A549 treated with GW870086 at 1 μM for 4 hours (cell line): ENCODE results near the gene KRT75. TPM values are rescaled to one million over a fixed set of nuclear protein-coding genes. Genes with fewer than 3 reads are reported as not detected.

ENCODE experiments used
- total RNA-seq: library from RNA; stranded (reverse); fragments of 200-300 nt; extraction: Qiagen RNA extraction; gene quantifications from 5 replicates; pipeline ENCODE4 v1.2.3, GENCODE V29; 2022; ENCODE audit warnings: low read depth

The KRT75 gene
- 0.08 to 0.26 TPM (median 0.10 TPM) in 5 replicates for total RNA-seq

DNA sequence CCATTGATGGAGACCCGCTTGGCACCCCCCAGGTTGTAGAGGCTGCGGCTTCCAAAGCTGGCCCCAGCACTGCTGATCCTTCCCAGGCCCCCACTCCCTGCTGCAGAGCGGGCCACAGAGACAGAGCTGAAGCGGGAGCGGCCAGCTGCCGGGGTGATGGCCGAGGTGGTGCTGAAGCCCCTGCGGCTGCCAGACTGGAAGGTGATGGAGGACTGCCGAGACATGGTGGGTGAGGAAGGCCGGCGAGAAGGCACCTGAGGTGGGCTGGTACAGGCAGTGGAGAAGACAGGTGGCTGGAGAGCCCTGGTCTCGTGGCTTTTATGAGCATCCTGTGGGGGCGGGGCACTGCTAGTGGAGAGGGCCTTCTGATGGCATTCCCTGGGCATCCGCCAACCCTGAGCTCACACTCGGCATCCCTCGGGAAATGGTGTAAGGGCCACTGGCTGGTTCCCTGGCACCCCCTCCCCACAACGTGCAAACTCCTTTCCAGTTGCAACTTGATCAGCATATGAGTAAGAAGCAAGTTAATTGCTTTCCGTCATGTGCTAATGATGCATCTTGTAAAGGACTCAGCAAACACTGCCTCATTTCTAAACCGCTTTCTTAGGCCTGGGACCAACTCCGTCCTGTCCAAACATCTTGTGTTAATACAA lies at the start of gene KRT75:
KRT75 (minus strand) TSS at position 291 of the 653 bp plus-strand sequence; CDS start at position 224, 67 bp downstream.

DNA sequence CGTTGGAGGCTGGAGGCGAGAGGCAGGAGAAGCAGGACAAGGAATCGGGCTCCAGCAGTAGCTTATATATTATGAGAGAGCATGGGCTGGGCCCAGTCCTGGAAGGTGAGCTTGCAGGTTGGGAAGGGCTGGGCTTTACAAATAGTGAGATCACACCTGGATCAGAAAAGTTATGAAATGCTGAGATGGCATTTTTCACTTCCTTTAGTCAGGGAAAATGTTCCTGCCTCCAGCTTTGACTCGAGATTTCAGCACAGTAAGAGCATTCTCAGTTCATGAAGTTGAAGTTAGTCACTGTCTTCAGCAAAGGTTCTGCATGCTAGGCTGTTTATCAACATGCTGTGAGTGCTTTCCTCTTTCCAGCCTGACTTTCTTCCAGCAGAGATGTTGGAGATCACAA lies 39.6 kb upstream of the KRT75 start, which contains the start of gene KRT6C:
KRT6C (minus strand) TSS at position 38 of the 400 bp plus-strand sequence. CDS start 68 bp downstream, outside the sequence.

DNA sequence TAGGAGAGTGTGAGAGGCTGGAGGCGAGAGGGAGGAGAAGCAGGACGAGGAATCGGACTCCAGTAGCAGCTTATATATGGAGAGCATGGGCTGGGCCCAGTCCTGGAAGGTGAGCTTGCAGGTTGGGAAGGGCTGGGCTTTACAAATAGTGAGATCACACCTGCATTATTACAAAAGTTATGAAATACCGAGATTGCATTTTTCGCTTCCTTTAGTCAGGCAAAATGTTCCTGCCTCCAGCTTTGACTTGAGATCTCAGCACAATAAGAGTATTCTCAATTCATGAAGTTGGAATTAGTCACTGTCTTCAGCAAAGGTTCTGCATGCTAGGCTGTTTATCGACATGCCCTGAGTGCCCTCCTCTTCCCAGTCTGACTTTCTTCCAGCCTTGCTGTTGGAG lies 17.9 kb upstream of the KRT75 start, which contains the start of gene KRT6B:
KRT6B (minus strand) TSS at position 46 of the 400 bp plus-strand sequence. CDS start 68 bp downstream, outside the sequence.

DNA sequence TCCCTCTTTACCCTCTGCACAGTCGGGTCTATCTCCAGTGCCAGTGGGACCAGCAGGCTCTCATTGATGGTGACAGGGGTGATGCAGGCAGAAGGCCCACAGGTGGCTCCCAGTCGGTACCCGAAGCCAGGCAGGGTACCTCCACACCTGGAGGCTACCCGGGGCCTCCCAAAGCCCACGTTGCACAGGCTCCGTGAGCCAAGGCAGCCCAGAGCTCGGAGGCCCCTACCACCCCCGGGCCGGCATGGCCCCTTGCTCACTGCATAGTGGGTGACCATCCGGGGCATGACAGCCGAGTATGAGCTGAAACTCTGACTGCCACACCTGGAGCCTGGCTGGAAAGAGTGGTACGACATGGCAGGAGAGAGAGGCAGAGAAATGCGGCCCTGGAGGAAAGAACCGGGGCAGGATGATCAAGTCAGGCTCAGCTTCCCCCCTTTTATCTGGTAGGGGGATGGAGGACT lies 28.2 kb downstream of the KRT75 start, which contains the start of gene KRT82:
KRT82 (minus strand) TSS at position 414 of the 464 bp plus-strand sequence; CDS start at position 356, 58 bp downstream.

DNA sequence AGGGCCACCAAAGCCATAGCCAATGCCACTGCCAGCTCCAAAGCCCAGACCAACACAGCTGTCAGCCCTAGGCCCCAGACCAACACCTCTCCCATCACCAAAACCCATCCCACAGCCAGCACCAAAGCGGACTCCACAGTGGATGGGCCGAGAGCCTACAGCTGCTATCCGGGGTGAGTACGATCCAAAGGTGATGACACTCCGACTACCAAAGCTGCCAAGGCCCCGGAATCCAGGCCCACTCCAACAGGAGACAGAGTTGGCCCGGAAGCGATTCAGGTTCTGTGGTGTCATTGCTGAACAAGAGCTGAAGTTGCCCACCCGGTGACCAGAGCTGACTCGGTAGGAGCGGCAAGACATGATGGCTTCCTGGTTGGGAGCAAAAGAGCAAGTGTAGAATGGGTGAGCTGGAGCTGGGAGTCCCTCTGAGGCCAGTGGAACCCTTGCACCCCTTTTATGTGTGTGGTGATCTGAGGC lies 48.9 kb downstream of the KRT75 start, which contains the start of gene KRT84:
KRT84 (minus strand) TSS at position 427 of the 477 bp plus-strand sequence; CDS start at position 360, 67 bp downstream.

Other genes with a start within 250 kb of the KRT75 start
- 30.3 to 43.4 TPM (median 36.8 TPM) in 5 replicates for gene KRT80, start 242.4 kb downstream of the KRT75 start, total RNA-seq
- gene KRT7, start 201.1 kb downstream of the KRT75 start, total RNA-seq: 4,163 to 5,096 TPM (median 4,633 TPM) in 5 replicates
- 31.3 to 49.7 TPM (median 45.6 TPM) in 5 replicates for gene KRT86, start 159.7 kb downstream of the KRT75 start, total RNA-seq
- gene KRT81, start 142.8 kb downstream of the KRT75 start, total RNA-seq: 3,338 to 4,063 TPM (median 3,935 TPM) in 5 replicates
- 2.9 to 7.2 TPM (median 6.3 TPM) in 5 replicates for gene KRT83, start 113.0 kb downstream of the KRT75 start, total RNA-seq
- not detected in 5 replicates for gene KRT85, start 66.9 kb downstream of the KRT75 start, total RNA-seq
- not detected in 5 replicates for gene KRT84, start 48.7 kb downstream of the KRT75 start, total RNA-seq
- not detected in 5 replicates for gene KRT82, start 28.0 kb downstream of the KRT75 start, total RNA-seq
- 0.06 to 0.09 TPM in 2 of 5 replicates, not detected in the others for gene KRT6B, start 17.8 kb upstream of the KRT75 start, total RNA-seq
- gene KRT6C, start 39.4 kb upstream of the KRT75 start, total RNA-seq: not detected in 5 replicates
- gene KRT6A, start 58.9 kb upstream of the KRT75 start, total RNA-seq: 5.6 to 6.8 TPM (median 6.6 TPM) in 5 replicates
- gene KRT5, start 86.0 kb upstream of the KRT75 start, total RNA-seq: 0.24 to 0.66 TPM (median 0.49 TPM) in 5 replicates
- not detected in 5 replicates for gene KRT71, start 118.8 kb upstream of the KRT75 start, total RNA-seq
- gene KRT74, start 139.5 kb upstream of the KRT75 start, total RNA-seq: not detected in 5 replicates
- not detected in 5 replicates for gene KRT72, start 167.1 kb upstream of the KRT75 start, total RNA-seq
- not detected in 5 replicates for gene KRT73, start 184.2 kb upstream of the KRT75 start, total RNA-seq
- gene KRT2, start 217.8 kb upstream of the KRT75 start, total RNA-seq: not detected in 5 replicates
- not detected in 5 replicates for gene KRT1, start 246.0 kb upstream of the KRT75 start, total RNA-seq